Activated CD4-positive, alpha-beta T cell treated with anti-CD3 and anti-CD28 coated beads, Interleukin-2, Interleukin-6, amounts not matched to agents 100 ng/mL and 50 ng/mL, durations not matched to agents 16 hours and 8 hours (primary cell): ENCODE data around the gene CACNA2D3.
"Not testable (repeated sequence)": the region's sequence is repeated elsewhere in the genome, so short reads cannot be mapped to it uniquely, and the experiment has no call there.

ENCODE experiments used
- DNase-seq: peaks from one replicate; pipeline ENCODE4 v3.0.0-alpha.2; 2020

CACNA2D3 gene

DNA sequence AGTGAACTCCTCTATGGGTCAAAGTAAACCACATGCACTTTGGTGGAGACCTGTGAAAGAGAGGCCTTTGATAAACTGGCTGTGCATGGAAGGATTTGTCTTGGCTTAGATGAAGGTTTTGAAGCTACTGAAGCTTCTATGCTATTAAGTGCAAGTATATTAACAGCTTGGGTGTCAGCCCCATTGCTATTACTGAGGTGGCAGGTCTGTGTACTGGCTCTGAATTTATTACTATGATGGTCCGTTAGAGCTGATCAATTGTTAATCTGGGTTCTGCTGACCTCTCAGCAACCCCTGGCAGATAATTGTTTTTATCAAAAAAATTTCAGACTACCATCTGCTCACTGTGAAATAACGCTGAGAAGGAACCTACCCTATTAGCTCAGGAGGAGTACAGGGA is 268.2 kb downstream of the CACNA2D3 start:
- DNase-seq, result no peak

- DNase-seq, result no peak
Measured at GRCh38 chr3:54393150-54393549, 270.8 kb downstream of the CACNA2D3 start.

DNA sequence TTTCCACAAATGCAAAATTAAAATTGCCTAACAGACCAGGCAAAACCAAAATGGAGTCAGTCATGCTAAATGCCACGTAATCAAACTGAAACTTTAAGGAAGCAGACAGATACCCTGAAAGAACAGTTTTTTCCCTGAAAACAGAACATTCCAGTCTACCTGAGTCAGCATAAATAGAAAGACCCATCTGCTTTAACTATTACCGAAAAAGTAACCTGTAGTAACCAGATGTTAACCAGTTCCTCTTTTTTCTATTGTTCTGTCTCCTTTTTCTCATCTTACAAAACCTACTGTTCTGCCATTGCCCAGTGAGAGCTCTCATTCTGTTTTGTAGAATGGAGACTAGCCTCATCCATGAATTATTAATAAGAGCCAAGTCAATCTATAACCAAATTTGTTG is 286.0 kb downstream of the CACNA2D3 start:
- no peak for DNase-seq

- no peak for DNase-seq
Measured at GRCh38 chr3:54421943-54422342, 299.6 kb downstream of the CACNA2D3 start.

DNA sequence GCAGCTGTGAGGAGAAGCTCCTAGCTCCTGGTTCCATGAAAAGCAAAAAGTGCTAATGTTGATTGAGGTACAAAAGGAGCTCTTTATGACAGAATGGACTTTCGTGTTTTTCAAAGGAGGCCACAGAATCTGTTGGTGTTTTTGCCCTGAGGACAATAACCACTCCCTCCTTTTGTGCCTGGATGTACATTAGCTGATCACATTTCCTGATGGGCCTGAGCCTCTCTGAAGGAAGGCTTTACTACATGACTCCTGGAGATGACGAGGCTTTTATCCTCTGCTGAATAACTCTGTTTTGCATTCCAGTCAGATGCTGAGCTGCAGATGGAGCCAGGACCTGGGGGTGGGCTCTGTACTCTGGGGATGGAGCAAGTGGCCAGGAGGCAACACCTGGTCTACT is 301.9 kb downstream of the CACNA2D3 start:
- no peak for DNase-seq

DNA sequence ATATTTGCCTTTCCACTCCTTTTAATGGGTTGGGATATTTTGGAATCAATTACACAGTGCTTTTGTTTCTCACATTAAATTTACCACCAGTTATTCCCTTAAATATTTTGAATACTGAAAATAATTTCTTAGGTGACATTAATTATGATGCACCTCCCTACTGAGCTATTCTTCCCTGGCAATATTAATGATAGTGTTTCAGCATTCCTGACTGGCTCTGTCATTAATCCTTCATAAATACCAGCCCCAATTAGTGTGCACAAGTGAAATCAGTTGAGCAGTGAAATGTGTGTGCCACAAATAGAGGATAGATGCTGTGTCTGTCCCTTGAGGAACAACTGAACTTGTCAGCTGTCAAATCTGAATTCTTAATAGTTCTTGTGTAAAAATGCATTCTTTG is 304.0 kb downstream of the CACNA2D3 start:
- no peak for DNase-seq

GRCh38 chr3:54427501-54427900 is 305.1 kb downstream of the CACNA2D3 start:
- DNase-seq, result no peak

DNA sequence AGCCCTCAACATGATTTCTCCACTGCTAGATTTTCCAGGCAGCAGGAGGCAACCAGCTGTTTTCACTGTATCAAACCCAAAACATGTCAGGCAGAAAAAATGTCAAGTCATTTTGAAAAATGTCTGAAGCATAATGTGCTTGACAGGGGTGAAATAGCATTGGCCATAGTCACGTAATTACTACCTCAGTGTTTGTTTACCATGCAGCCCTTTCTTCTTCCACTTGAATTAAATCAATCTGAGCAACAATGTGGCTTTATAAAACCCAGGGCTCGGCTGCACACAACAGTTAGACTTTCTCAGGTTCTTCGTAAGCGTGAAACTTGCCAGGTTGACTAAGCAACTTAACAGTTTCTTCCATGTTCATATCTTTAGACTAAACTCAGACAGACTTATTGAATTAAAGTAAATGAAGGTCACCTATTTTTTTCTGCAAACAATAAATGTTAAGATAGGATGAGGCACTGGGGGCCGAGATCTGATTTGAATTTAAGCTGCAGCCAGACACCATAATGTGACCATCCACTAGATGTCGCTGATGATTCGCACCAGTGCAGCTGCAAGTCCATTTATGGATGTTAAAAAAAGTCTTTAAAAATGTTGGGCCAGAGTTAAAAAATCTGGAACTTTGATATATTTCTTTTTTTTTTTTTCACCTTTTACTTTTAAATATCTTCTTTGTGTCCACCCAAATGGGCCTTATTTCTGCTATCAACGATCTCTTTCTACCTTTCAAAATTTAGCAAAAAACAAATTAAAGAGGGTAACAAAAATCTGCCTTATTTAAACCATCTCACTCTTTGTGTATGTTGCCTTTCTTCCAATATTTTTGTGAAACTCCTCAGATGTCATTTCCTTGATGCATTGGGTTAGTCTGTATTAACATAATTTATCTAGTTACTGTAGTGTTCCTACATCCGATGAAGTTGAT is 305.9 kb downstream of the CACNA2D3 start:
- DNase-seq, result peak; percentile 68

DNA sequence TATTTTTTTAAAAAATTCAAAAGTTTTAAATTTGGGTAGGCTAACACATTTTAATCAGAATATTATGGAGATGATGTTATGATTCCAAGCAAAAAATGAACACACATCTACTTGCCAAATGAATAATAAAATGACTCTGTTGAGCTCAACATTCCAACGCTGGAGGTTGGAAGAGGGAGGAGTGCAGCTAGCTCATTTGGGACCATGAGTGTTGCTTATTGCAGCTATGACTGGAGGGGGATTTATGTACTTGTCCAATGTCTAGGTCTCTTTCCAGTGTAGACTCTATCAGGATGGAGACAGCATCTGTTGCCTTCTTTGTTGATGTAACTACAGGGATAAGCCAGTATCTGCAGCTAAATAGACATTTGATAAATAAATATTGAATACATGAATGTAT is 310.6 kb downstream of the CACNA2D3 start:
- no peak for DNase-seq

DNA sequence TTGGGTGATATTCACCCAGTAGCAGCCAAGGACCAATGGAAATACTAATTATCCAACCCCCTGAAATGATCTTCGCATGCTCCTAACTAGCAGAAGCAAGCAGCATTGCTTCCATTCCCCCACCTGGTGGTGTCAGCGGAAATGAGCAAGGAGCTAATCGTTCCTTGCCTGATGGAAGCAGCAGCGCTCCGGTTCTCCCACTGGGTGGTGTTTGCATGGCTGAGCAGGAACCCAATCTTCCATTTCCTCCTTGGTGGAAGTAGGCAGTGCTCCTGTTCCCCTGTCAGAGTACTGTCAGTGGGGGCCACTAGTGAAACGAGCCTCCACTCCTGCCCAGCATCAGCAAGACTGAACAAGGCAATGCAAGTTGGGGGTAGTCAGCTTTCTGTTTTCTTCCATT is 311.5 kb downstream of the CACNA2D3 start:
- no peak for DNase-seq

DNA sequence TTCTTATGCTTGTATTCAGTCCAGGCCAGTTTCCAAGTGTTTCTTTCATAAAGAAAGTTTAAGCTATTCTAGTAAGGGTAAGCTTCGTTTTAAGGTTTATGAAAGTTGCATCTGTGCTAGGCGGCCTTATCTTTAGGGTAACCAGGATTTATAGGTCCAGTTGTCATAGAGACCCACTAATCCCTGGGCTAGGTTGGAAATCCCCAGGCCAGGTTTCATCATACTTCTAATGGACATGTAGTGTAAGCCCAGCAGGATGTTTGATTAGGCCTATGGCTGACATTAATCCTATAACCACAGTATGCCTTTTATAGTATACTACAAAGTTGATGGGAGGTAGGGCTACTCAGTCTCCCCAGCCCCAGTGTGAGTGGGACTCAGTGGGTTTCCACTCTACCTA is 312.4 kb downstream of the CACNA2D3 start:
- DNase-seq, result no peak

- no peak for DNase-seq
Measured at GRCh38 chr3:54437271-54437670, 314.9 kb downstream of the CACNA2D3 start.

GRCh38 chr3:54443561-54444161 is 321.3 kb downstream of the CACNA2D3 start:
- DNase-seq, result no peak

GRCh38 chr3:54445630-54446029 is 323.3 kb downstream of the CACNA2D3 start:
- no peak for DNase-seq

DNA sequence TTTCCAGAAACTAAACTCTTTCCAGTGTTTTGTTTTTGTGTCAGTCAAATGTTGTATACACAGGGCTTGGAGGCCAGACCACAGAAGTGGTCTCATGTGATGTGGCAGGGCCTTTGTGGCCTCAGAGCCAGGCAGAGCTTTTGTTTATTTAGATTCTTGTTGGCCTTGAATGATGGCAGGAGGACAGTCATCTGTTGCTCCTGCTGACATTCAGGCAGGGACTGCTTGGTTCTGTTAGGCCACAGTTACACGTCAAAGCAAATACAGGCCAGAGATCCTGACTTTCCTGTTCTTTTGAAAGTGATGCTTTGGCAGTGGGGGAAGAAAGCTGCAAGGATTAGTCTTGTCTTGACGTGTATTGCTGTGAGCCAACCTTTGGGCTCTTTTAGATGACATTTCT is 325.1 kb downstream of the CACNA2D3 start:
- DNase-seq, result no peak

GRCh38 chr3:54454806-54455205 is 332.5 kb downstream of the CACNA2D3 start:
- no peak for DNase-seq

- no peak for DNase-seq
Measured at GRCh38 chr3:54458357-54458756, 336.0 kb downstream of the CACNA2D3 start.

GRCh38 chr3:54464554-54464953 is 342.2 kb downstream of the CACNA2D3 start:
- DNase-seq, result not testable (repeated sequence)

GRCh38 chr3:54476891-54477290 is 354.5 kb downstream of the CACNA2D3 start:
- DNase-seq, result no peak

DNA sequence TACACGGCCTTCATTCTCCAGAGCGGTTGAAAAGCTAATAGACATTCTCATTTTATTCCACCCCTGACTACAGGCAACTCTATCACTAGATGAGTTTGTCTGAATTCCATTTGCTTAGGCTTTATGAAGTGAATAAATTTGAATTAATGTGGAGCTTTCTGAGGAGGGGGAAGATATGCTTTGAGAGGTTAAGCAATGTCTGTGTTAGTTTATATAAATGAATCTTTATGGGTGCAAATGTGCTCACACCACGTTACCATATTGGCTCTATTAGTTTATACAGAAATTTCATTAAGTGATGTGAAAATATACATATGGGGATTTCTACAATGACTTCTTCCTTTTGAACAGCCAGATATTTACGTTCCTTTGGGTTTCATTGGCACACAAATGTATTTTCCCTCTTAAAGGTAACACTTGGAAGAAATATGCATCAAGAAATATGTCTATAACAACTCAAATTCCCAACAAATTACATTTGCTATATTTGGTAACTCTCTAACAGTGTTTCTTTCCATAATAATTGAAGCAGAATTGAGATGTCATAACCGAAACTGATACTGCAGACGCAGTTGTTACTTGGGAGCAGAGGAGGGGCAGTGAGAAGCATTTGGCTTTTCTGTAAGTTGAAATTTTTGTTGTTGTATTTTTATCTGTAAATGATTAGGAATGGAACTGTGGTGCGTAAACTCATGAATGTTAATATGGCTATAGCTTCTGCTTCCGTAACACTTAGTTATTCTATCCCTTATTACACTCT is 359.4 kb downstream of the CACNA2D3 start:
- DNase-seq, result no peak

DNA sequence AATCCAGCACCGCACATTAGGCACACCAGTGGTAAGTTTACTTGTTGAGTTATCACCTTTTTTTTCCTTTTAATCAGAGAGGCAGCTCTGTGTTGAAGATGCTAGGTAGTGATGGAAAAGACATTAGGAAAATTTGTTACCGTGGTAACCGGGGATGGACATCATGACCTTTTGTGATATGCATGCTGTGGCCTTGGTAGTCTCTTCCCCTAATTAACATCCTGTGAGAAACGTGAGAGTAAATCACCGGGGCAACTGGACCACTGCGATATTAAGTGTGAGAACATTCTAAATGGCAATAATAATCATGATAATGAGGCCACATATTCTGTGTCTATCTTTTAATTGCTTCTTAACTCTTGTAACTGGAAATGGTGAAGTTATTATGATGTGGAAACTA is 362.0 kb downstream of the CACNA2D3 start:
- DNase-seq, result no peak

GRCh38 chr3:54486317-54486716 is 364.0 kb downstream of the CACNA2D3 start:
- no peak for DNase-seq

GRCh38 chr3:54488297-54488696 is 365.9 kb downstream of the CACNA2D3 start:
- no peak for DNase-seq

GRCh38 chr3:54494209-54494608 is 371.9 kb downstream of the CACNA2D3 start:
- DNase-seq, result no peak
